Activated naive CD4-positive, alpha-beta T cell treated with anti-CD3 and anti-CD28 coated beads, Interleukin-2, amount 50 U/mL, for 72 hours (primary cell): ENCODE measurements around the gene TIMM21. TPM values are rescaled to one million over a fixed set of nuclear protein-coding genes. Genes with fewer than 3 reads are reported as not detected.
A peak's percentile ranks its signal among the peaks of the same experiment; 100 is the strongest.

Experiments used
- ATAC-seq, 2 donors: fragments of 150-1000 bp; cut with Tn5 transposase; 2 replicates each; pipeline ENCODE4 v1.10.0; 2021; ENCODE audit warnings: mild to moderate bottlenecking in 2 of 2, moderate library complexity in 2 of 2
- DNase-seq, 2 donors: peaks; one replicate each; pipeline ENCODE4 v3.0.0; 2021 to 2022; ENCODE audit warnings: low spot score in 2 of 2
- H3K27ac Mint-ChIP-seq, 2 donors: one replicate each; pipeline ENCODE4 v1.8.0; 2022; ENCODE audit warnings: mild to moderate bottlenecking in 2 of 2, mixed read lengths in 2 of 2
- H3K36me3 Mint-ChIP-seq, 2 donors: one replicate each; pipeline ENCODE4 v1.8.0; 2022; ENCODE audit warnings: mixed read lengths in 2 of 2
- H3K9me3 Mint-ChIP-seq, 2 donors: one replicate each; pipeline ENCODE4 v1.8.0; 2022; ENCODE audit warnings: mixed read lengths in 2 of 2
- total RNA-seq, 2 donors: library from RNA; stranded (reverse); gene quantifications; one replicate each; pipeline ENCODE4 v1.2.3, GENCODE V29; 2022

Gene TIMM21
- total RNA-seq, 2 donors from 2014 or later, result 61.0 TPM

- no peak for DNase-seq
- H3K9me3 Mint-ChIP-seq, result no peaks in the 10 kb centered on the region
- H3K36me3 Mint-ChIP-seq, result no peaks in the 10 kb centered on the region
- ATAC-seq, result no peak
- no peak overlapping the region for H3K27ac Mint-ChIP-seq
These were observed 23.7 kb downstream of the TIMM21 start for GRCh38 chr18:74171910-74172606.

- ATAC-seq, result no peak
- no peak for DNase-seq
- H3K9me3 Mint-ChIP-seq, result no peaks in the 10 kb centered on the region
- H3K36me3 Mint-ChIP-seq, result no peaks in the 10 kb centered on the region
- no peak overlapping the region for H3K27ac Mint-ChIP-seq
These were observed 24.5 kb downstream of the TIMM21 start for GRCh38 chr18:74172697-74173433.

GRCh38 chr18:74173434-74173750 lies 25.1 kb downstream of the TIMM21 start:
- DNase-seq (no peak), ATAC-seq (no peak)
- H3K36me3 Mint-ChIP-seq, result no peaks in the 10 kb centered on the region
- H3K9me3 Mint-ChIP-seq, result no peaks in the 10 kb centered on the region
- H3K27ac Mint-ChIP-seq, result no peak overlapping the region

- Mint-ChIP-seq H3K27ac (no peak overlapping the region), H3K36me3 (no peaks in the 10 kb centered on the region), H3K9me3 (no peaks in the 10 kb centered on the region)
- DNase-seq (no peak), ATAC-seq (no peak)
These were observed 27.3 kb downstream of the TIMM21 start for GRCh38 chr18:74175658-74176057.

- Mint-ChIP-seq H3K27ac (no peak overlapping the region), H3K36me3 (no peaks in the 10 kb centered on the region), H3K9me3 (no peaks in the 10 kb centered on the region)
- DNase-seq (no peak), ATAC-seq (no peak)
These were observed 30.6 kb downstream of the TIMM21 start for GRCh38 chr18:74178884-74179283.

- no peak overlapping the region for H3K27ac Mint-ChIP-seq
- DNase-seq (no peak), ATAC-seq (no peak)
- H3K9me3 Mint-ChIP-seq, result no peaks in the 10 kb centered on the region
- no peaks in the 10 kb centered on the region for H3K36me3 Mint-ChIP-seq
These were observed 31.4 kb downstream of the TIMM21 start for GRCh38 chr18:74179623-74180199.

- H3K9me3 Mint-ChIP-seq, result no peaks in the 10 kb centered on the region
These were observed 34.0 kb downstream of the TIMM21 start for GRCh38 chr18:74182335-74182734.

GRCh38 chr18:74183130-74183529 lies 34.8 kb downstream of the TIMM21 start:
- Mint-ChIP-seq H3K9me3 (no peaks in the 10 kb centered on the region), H3K36me3 (no peaks in the 10 kb centered on the region), H3K27ac (no peak overlapping the region)
- ATAC-seq (no peak), DNase-seq (no peak)

More at GRCh38 chr18:74182335-74182734, 34.0 kb downstream of the TIMM21 start:
- Mint-ChIP-seq H3K27ac (no peak overlapping the region), H3K36me3 (no peaks in the 10 kb centered on the region)
- no peak for DNase-seq
- ATAC-seq, result no peak

- H3K9me3 Mint-ChIP-seq, result no peaks in the 10 kb centered on the region
- no peak overlapping the region for H3K27ac Mint-ChIP-seq
- no peaks in the 10 kb centered on the region for H3K36me3 Mint-ChIP-seq
- ATAC-seq (no peak), DNase-seq (no peak)
These were observed 36.6 kb downstream of the TIMM21 start for GRCh38 chr18:74184875-74185274.

GRCh38 chr18:74185860-74186259 lies 37.5 kb downstream of the TIMM21 start:
- H3K27ac Mint-ChIP-seq, result no peak overlapping the region
- ATAC-seq (no peak), DNase-seq (no peak)
- H3K36me3 Mint-ChIP-seq, result no peaks in the 10 kb centered on the region
- no peaks in the 10 kb centered on the region for H3K9me3 Mint-ChIP-seq

GRCh38 chr18:74186661-74187060 lies 38.3 kb downstream of the TIMM21 start:
- H3K9me3 Mint-ChIP-seq, result no peaks in the 10 kb centered on the region
- no peak for ATAC-seq
- H3K36me3 Mint-ChIP-seq, result no peaks in the 10 kb centered on the region
- H3K27ac Mint-ChIP-seq, result no peak overlapping the region
- DNase-seq, result no peak

- H3K36me3 Mint-ChIP-seq, result no peaks in the 10 kb centered on the region
- no peak overlapping the region for H3K27ac Mint-ChIP-seq
- ATAC-seq (no peak), DNase-seq (no peak)
- H3K9me3 Mint-ChIP-seq, result no peaks in the 10 kb centered on the region
These were observed 41.8 kb downstream of the TIMM21 start for GRCh38 chr18:74190086-74190485.

GRCh38 chr18:74191577-74191976 lies 43.3 kb downstream of the TIMM21 start:
- H3K9me3 Mint-ChIP-seq, result no peaks in the 10 kb centered on the region
- no peak for ATAC-seq
- no peaks in the 10 kb centered on the region for H3K36me3 Mint-ChIP-seq

GRCh38 chr18:74194691-74195090 lies 46.4 kb downstream of the TIMM21 start:
- Mint-ChIP-seq H3K9me3 (no peaks in the 10 kb centered on the region), H3K27ac (peak overlapping the region in 1 of 2 donors; percentile 14), H3K36me3 (no peaks in the 10 kb centered on the region)
- no peak for ATAC-seq
- no peak for DNase-seq

More at GRCh38 chr18:74191577-74191976, 43.3 kb downstream of the TIMM21 start:
- DNase-seq, result no peak
- H3K27ac Mint-ChIP-seq, result no peak overlapping the region

- peak in 1 of 2 donors; percentile 30 for DNase-seq
- Mint-ChIP-seq H3K9me3 (no peaks in the 10 kb centered on the region), H3K27ac (peak overlapping the region in 1 of 2 donors; percentile 66), H3K36me3 (no peaks in the 10 kb centered on the region)
- ATAC-seq, result peak; percentile 79 to 83
These were observed 48.1 kb downstream of the TIMM21 start for GRCh38 chr18:74196220-74197119.

- DNase-seq (no peak), ATAC-seq (no peak)
- no peak overlapping the region for H3K27ac Mint-ChIP-seq
- no peaks in the 10 kb centered on the region for H3K9me3 Mint-ChIP-seq
- no peaks in the 10 kb centered on the region for H3K36me3 Mint-ChIP-seq
These were observed 49.5 kb downstream of the TIMM21 start for GRCh38 chr18:74197705-74198341.
